HG03108 (cell line): ENCODE data around the gene UGGT2.
"Not testable (repeated sequence)": the region's sequence is repeated elsewhere in the genome, so short reads cannot be mapped to it uniquely, and the experiment has no call there.

Experiments
- ATAC-seq: cut with Tn5 transposase; IDR thresholded peaks from one replicate; pipeline ENCODE4 v1.9.1; 2021; ENCODE audit warnings: moderate library complexity; ENCODE audit not compliant: unreplicated experiment

UGGT2 gene

GRCh38 chr13:96050955-96051354 is 2.2 kb downstream of the UGGT2 start:
- not testable (repeated sequence) for ATAC-seq

DNA sequence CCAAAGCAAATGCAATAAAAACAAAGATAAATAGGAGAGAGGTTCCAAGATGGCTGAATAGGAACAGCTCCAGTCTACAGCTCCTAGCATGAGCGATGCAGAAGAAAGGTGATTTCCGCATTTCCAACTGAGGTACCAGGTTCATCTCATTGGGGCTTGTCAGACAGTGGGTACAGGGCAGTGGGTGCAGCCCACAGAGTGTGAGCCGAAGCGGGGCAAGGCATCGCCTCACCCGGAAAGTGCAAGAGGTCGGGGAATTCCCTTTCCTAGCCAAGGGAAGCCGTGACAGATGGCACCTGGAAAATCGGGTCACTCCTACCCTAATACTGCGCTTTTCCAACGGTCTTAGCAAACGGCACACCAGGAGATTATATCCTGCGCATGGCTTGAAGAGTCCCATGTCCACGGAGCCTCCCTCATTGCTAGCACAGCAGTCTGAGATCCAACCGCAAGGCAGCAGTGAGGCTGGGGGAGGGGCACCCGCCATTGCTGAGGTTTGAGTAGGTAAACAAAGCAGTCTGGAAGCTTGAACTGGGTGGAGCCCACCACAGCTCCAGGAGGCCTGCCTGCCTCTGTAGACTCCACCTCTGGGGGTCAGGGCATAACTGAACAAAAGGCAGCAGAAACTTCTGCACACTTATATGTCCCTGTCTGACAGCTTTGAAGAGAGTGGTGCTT is 6.6 kb downstream of the UGGT2 start:
- ATAC-seq, result not testable (repeated sequence)

DNA sequence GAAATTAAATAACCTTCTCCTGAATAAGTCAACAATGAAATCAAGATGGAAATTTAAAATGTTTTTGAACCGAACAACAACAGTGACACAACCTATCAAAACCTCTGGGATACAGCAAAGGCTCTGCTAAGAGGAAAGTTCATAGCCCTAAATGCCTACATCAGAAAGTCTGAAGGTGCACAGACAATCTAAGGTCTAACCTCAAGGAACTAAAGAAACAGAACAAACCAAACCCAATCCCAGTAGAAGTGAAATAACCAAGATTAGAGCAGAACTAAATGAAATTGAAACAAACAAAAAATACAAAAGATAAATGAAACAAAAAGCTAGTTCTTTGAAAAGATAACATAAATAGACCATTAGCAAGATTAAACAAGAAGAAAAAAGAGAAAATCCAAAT is 9.0 kb downstream of the UGGT2 start:
- ATAC-seq, result no peak

- no peak for ATAC-seq
These were observed 11.7 kb downstream of the UGGT2 start for GRCh38 chr13:96041326-96042110.

DNA sequence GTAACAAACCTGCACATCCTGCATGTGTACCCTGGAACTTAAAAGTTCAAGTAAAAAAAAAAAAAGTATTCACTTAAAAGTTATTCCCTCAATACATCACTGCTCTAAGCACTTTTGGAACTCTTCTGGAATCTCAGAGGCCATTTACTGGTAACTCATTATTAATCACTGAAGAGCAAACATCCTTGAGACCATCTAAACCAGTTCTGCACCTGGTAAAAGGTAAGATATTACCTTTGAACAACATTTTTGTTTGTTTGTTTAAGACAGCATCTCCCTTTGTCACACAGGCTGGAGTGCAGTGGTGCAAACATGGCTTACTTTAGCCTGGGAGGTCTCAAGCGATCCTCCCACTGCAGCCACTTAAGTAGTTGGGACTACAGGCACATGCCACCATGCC is 16.7 kb downstream of the UGGT2 start:
- ATAC-seq, result no peak

DNA sequence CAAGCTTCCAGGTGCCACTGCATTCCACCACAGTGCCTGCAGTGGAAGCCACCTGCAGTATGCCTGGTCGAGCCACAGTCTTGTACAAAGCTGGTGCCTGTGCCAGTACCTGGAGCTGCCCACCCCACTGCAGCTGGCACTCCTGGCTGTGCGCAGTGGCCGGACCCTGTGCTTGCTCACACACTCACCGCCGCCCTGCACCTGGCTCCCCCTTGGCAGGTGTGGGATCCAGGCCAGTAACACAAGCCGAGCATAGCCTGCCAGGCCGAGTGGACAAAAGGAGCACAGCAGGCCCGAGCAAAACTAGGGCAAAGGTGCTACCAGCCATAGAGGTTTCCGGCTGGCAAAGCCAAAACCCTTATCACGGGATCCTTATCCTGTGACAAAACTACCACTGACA is 18.5 kb downstream of the UGGT2 start:
- no peak for ATAC-seq

DNA sequence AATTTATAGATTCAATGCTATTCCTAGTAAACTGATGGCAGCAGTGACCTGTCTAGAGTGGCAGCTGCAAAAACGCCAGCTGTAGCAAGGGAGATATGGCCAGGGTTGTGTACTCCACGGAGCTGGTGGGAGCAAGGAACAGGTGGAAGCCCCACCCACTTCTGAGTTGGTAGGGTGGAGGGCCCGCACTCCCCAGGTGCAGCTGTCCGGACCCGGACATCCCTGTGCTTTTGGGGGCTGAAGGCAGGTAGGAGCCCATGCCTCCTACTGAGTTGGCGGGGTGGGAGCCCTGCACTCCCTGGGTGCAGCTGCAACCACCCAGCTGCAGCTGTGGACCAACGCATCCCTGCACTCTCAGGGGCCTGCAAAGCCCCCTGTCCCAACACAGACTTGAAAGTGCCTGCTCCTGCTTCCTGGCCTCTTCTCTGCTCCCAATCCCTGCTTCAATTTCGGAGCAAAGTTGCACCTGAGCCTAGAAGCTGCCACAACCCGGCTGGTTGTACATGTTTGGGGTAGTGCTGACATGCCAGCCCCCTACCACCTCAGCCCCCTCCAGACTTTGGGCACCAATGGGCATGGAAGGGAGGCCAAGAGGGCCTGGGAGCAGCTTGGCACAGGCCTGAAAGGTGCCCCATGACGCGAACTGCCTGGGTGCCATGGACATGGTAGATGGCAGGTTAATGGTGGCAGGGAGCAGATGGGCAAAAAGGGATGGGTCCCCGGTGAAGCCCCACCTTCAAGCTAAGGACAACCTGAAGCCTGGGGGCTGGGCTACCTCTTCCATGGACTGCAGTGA is 19.8 kb downstream of the UGGT2 start:
- ATAC-seq, result no peak

DNA sequence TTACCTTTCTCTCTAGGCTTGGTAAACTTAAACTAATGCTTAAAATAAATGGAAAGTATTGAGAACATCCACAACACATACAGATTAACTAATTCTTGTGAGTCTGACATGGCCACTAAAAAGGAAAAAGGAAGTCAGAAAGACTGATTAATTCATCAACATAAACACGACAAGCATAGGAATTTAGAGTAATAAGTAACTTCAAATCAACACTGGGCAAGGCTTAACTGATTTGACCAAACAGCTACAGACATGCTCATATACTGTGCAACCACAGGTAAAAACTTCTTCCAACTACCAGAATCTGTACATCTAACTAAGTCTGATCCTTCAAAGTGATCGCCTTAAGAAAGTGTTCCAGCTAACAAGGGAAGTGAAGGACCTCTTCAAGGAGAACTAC is 20.5 kb downstream of the UGGT2 start:
- ATAC-seq, result no peak

GRCh38 chr13:96029002-96029401 is 24.2 kb downstream of the UGGT2 start:
- ATAC-seq, result no peak

- ATAC-seq, result no peak
These were observed 25.7 kb downstream of the UGGT2 start for GRCh38 chr13:96027496-96027895.

DNA sequence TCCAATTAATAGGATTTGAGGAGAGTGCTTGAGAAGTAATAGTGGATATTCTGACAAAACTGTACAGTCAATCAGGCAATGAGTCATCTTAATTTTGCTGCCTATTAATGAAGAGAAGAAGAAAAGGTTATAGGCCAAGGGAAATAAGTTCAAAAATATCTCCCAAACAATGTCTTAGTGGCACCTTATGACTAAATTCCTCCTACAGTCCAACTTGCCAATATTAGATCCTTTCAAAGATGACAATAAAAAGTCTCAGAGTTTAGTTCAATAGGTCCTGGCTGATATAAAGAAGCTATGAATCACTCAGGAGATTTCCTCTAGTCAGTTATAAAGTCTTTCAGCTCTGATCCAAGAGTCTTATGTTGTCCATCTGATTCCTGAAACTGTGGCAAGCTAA is 27.9 kb downstream of the UGGT2 start:
- no peak for ATAC-seq

- ATAC-seq, result no peak
These were observed 32.3 kb downstream of the UGGT2 start for GRCh38 chr13:96020931-96021330.

DNA sequence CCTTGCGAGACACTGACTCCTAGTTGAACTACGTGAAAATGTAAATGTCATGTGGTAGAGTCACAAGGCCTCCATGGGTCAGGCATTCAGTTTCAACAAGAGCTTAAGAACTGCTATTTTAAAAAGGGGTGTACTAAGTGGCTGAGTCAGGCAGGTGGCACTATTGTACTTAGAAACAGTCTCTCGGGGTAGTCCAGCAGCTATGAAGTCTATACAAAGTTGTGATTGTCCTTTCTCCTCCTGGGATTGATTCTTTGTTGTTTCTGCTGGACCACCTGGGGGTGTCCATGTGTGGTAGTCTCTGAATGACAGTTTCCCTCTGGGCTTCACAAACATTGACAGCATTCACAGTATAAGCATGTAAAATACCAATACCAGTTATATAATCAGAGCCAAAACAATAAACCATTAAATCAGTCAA is 33.0 kb downstream of the UGGT2 start:
- ATAC-seq, result peak; percentile 77

DNA sequence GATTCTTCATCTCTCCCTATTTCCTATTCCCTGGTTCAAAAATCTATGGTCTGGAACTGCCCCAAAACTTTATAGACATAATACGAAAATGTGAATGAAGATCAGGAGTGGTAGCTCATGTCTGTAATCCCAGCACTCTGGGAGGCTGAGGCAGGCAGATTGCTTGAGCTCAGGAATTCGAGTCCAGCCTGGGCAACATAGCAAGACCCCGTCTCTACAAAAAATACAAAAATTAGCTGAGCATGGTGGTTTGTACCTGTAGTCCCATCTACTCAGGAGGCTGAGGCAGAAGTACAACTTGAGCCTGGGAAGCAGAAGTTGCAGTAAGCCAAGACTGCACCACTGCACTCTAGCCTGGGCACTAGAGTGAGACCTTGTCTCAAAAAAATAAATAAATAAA is 35.1 kb downstream of the UGGT2 start:
- ATAC-seq, result no peak

DNA sequence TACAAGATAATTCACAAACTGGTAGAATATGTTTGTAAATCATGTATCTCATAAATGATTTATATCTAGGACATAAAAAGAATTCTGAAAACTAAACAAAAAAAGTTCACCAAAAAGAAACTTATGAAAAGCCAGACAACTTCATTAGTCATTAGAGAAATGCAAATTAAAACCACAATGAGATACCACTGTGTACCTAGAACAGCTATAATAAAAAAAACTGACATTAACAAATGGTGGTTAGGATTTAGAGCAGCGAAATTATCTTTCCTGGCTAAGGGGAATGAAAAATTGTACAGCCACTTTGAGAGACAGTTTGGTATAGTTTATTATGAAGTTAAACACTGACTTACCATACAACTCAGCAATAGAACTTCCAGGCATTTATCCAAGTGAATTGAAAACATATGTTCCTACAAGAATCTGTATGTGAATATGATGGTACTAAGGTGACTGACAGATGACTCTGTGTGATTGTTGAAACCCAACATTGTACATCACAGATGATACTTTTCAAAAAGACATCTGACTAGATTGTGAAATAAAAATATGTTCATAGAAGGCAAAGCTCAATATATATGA is 41.8 kb downstream of the UGGT2 start:
- no peak for ATAC-seq

DNA sequence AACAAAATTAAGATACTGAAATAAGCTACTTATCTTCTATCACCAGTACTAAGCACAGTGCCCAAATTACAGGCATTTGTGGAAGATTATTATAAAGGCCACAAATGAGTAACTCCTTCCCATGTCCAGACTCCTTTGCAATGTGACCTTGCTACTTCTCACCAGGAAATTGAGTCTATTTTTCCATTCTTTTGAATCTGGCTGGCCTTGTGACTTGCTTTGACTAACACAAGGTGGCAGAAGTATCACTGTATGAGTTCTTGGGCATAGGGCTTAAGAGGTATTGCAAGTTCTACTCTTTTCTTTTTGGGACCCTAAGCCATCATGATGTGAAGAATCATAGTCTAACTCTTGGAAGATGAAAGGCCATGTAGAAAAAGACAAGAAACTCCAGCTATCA is 49.9 kb downstream of the UGGT2 start:
- no peak for ATAC-seq

- no peak for ATAC-seq
These were observed 50.7 kb downstream of the UGGT2 start for GRCh38 chr13:96002322-96003131.

GRCh38 chr13:96000069-96000468 is 53.1 kb downstream of the UGGT2 start:
- no peak for ATAC-seq

GRCh38 chr13:95987841-95988240 is 65.4 kb downstream of the UGGT2 start:
- no peak for ATAC-seq

- ATAC-seq, result no peak
These were observed 71.1 kb downstream of the UGGT2 start for GRCh38 chr13:95982144-95982543.

DNA sequence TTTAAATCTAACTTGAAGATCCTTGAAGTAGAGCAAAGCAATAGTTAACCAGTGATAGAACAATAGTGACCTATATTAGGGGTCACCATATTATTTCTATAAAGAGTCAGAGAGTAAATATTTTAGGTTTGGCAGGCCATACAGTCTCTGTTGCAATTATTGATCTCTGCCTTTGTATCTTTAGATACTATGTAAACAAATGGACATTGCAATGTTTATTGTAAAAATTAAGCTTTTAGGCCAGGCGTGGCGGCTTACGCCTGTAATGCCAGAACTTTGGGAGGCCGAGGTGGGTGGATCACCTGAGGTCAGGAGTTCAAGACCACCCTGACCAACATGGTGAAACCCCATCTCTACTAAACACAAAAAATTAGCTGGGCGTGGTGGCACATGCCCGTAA is 80.5 kb downstream of the UGGT2 start:
- not testable (repeated sequence) for ATAC-seq
